NCI-H2107 treated with DMSO at 0.1 percent for 48 hours (cell line): Measurements from ENCODE around the gene RBFOX2.
"Not testable (repeated sequence)": the region's sequence is repeated elsewhere in the genome, so short reads cannot be mapped to it uniquely, and the experiment has no call there.

Experiments
- DNase-seq: peaks from one replicate; lab custom pipeline; 2025; ENCODE audit not compliant: unreplicated experiment; lab: John Stamatoyannopoulos, UW

Gene RBFOX2

GRCh38 chr22:36010090-36010489 is 18.5 kb downstream of the RBFOX2 start:
- peak; percentile 94 for DNase-seq

DNA sequence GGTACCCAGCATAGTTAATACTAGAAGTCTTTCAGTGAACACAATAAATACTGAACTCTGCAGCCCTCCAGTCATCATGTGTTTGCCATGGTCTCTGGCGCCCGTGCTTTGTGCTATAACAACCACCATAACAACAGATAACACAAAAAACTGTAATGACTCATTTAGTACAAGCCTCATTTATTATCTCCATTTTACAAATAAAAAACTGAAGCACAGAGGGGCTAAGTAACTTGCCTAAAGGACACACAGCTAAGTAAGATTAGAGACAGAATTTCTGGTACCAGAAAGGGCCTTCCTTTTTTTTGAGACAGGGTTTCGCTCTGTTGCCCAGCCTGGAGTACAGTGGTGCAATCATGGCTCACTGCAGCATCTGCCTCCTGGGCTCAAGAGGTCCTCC is 19.5 kb downstream of the RBFOX2 start:
- DNase-seq = no peak

GRCh38 chr22:36008565-36008964 is 20.1 kb downstream of the RBFOX2 start:
- DNase-seq = no peak

GRCh38 chr22:36008131-36008530 is 20.5 kb downstream of the RBFOX2 start:
- no peak for DNase-seq

DNA sequence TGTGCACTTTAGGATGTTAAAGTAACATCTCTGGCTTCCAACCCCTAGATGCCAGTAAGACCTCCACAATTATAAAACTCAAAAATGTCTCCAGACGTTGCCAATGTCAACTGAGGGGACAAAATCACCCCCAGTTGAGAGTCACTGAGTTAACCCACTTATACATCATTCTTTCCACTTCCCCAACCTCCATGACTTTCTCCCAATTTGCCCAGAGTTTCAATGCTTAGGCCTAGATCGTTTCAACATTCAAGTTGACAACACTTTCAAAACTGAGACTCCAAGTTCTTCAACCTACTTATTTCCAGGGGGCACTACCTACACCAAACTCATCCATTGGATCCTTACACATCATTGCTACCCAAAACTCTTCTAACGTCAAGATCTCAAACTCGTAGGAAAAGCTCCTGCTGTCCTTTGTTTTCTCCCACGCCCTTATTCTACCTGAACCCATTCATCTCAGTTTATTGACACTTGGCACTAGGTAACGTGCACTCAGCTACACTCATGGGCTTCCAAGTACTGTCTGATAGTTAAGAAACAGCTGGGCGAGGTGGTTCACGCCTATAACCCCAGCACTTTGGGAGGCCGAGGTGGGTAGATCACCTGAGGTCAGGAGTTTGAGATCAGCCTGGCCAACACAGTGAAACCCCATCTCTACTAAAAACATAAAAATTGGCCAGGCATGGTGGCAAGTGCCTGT is 24.5 kb downstream of the RBFOX2 start:
- no peak for DNase-seq

DNA sequence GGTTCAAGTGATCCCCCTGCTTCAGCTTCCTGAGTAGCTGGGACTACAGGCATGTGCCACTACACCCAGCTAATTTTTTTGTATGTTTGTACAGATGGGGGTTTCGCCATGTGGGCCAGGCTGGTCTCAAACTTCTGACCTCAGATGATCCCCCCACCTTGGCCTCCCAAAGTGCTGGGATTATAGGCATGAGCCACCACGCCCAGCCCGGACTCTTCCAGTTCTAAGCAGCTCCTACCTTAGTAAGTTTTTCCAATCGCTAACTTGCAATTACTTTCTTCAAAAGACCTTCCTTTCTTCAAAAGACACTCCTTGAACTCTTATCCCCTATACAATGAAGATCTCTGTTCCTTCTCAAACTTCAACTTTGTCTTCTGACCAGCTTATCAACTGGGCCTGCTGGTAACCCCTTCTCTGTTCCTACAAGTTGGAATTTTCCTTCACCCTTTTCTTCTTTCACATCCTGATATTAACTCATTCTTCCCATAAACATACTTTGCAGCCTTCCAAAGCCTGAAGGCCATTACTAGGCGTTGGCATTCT is 25.8 kb downstream of the RBFOX2 start:
- DNase-seq = no peak

- DNase-seq = no peak
These were observed 26.5 kb downstream of the RBFOX2 start for GRCh38 chr22:36002084-36002483.

DNA sequence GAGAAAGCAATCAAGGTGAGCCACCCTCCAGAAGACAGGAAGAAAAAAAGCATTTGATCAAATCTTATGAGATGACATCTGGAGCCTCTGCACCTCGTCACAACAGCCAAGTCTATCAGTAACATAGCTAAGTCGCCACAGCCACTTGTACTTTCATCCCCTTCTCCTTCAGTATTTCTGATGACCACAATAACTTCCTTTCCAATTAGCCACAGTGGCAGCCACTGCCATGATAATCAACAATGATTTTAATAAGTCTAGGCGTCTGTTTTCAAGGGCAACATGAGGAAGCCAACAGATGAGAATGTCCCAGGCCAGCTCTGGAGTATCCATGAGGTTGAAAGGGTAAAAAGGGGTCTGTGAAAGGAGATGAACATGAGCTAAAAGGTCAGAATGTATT is 29.9 kb downstream of the RBFOX2 start:
- no peak for DNase-seq

DNA sequence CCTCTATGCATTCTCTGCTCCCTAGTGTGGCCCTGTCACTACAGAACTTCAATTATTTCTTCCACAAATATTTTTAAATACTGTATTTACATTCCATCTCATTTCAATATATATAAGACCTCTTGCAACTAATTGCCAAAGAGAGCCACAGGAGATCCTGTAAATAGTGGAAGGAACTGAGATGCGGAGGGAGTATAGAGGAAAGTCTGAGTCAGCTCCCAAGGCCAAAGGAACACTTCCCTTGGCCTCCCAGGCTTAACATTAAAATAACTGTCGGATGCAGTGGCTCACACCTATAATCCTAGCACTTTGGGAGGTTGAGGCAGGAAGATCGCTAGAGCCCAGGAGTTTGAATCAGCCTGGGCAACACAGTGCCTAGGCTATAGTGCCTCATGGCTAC is 31.2 kb downstream of the RBFOX2 start:
- no peak for DNase-seq

GRCh38 chr22:35996596-35996995 is 32.0 kb downstream of the RBFOX2 start:
- DNase-seq = no peak

DNA sequence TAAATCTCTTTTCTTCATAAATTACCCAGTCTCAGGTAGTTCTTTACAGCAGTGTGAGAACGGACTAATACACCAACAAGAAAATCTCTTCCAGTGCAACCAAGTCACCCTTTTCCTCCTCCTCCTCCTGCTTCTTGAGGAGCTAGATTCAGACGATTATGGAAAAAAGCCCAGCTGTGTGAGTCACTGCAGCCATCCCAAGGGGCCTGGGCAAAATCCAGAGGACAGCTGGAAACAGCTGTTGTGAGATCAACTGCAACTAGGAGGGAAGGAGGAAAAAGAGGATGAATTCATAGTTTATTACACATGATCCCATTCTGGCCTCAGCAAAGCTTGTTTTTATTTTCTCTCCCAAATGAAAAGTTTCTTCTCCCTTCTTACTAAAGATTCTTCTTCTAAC is 32.9 kb downstream of the RBFOX2 start:
- DNase-seq = no peak

DNA sequence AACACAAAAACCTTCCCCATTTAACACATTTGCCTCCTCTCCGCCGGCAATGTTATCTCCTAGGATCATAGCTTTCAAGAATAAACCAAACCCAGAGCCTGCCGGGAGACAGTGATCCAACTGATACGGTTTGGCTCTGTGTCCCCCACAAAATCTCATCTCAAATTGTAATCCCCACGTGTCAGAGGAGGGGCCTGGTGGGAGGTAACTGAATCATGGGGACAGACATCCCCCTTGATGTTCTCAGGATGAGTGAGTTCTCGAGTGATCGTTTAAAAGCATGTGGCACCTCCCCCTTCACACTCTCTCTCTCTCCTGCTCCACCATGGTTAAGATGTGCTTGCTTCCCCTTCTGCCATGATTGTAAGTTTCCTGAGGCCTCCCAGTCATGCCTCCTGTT is 33.3 kb downstream of the RBFOX2 start:
- no peak for DNase-seq

GRCh38 chr22:35993727-35994126 is 34.9 kb downstream of the RBFOX2 start:
- not testable (repeated sequence) for DNase-seq

GRCh38 chr22:35993048-35993714 is 35.4 kb downstream of the RBFOX2 start:
- no peak for DNase-seq

GRCh38 chr22:35991168-35991567 is 37.5 kb downstream of the RBFOX2 start:
- DNase-seq = no peak

DNA sequence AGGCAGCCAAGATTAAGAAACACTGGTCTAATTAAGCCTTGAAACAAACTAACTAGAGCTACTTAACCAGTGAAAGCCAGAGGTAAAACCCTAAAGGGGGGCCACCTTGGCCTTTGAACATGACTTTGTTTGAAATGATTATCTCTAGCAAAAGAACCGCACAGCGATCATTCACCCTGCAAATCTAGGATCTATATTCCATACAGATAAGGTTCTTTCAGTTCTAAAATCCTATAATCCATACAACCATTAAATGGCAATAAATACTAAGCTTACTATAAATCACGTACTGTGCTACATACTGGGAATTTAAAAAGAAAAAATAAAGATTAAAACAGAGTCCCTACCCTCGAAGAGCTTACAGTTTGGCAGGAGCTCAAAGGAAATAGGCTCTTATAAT is 40.6 kb downstream of the RBFOX2 start:
- DNase-seq = no peak

DNA sequence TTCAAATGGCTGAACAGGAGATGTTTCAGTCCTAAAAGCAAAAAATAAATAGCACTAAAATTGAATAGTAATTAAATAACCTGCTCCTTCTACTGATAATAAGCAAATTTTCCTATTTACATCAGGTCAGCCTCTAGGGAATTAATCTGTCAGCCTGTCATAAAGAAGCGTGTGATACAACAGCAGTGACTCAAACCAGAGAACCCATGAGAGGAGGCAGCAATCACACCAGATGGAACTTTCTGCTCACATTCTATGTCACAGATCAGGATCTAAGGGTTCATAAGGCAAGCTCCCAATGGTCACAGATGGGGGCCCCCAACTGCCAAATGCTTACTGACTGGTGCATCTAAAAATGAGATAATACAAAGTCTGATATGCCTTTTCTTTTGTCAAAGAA is 41.1 kb downstream of the RBFOX2 start:
- DNase-seq = no peak

GRCh38 chr22:35986088-35986487 is 42.5 kb downstream of the RBFOX2 start:
- no peak for DNase-seq

GRCh38 chr22:35985371-35985770 is 43.3 kb downstream of the RBFOX2 start:
- DNase-seq = no peak

- DNase-seq = no peak
These were observed 44.1 kb downstream of the RBFOX2 start for GRCh38 chr22:35984183-35985175.

DNA sequence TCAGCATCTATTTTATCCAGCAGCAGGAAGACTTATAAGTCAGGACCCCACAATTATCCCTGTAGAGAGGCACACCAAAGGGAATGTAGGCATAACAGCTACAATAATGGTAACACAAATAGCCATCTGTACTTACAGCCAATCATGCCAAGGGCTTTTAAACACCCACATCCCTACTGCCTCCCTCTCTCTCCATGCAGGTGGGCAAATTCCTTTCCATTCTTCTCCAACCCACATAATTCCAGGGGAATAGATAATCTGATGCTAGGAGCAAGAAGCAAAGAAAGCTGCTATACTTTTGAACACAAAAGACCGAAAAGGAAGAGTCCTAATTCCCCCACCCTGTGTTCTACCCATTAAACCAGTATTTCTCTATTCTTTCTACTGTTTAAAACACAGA is 46.7 kb downstream of the RBFOX2 start:
- DNase-seq = no peak
